Mesodermal cell (in vitro differentiated cells): Measurements from ENCODE around the gene USP32.
"Not testable (repeated sequence)": the region's sequence is repeated elsewhere in the genome, so short reads cannot be mapped to it uniquely, and the experiment has no call there.

Experiments used
- H3K27ac ChIP-seq: 2 replicates; pipeline ENCODE4 v1.7.0; 2013; ENCODE audit warnings: mild to moderate bottlenecking, low read depth, low read length, moderate library complexity; ENCODE audit not compliant: severe bottlenecking
- H3K36me3 ChIP-seq: 2 replicates; pipeline ENCODE4 v1.7.1; 2013; ENCODE audit warnings: mild to moderate bottlenecking, low read length, moderate library complexity; ENCODE audit not compliant: control insufficient read depth, insufficient read depth
- H3K4me1 ChIP-seq: one replicate; pipeline ENCODE4 v1.7.1; 2013; ENCODE audit warnings: mild to moderate bottlenecking, low read length; ENCODE audit not compliant: insufficient read depth, control insufficient read depth, poor library complexity, severe bottlenecking
- H3K4me3 ChIP-seq: 2 replicates; pipeline ENCODE4 v1.7.0; 2013; ENCODE audit warnings: low read length, control low read depth, mild to moderate bottlenecking; ENCODE audit not compliant: insufficient read depth, poor library complexity, severe bottlenecking; ENCODE audit errors: extremely low read depth
- H3K9me3 ChIP-seq: 2 replicates; pipeline ENCODE4 v1.7.1; 2013; ENCODE audit warnings: mild to moderate bottlenecking, low read length, moderate library complexity; ENCODE audit not compliant: control insufficient read depth
- WGBS, 2 experiments: methylation state at CpG; one replicate each; pipeline ENCODE4 v1.1.5; 2013; ENCODE audit warnings: missing lambda C conversion rate in 2 of 2; ENCODE audit not compliant: insufficient coverage in 2 of 2; 5-methylcytosine and 5-hydroxymethylcytosine counted together

USP32 gene

GRCh38 chr17:60315650-60316049 is 76.3 kb downstream of the USP32 start:
- 100% methylated on average over 1 of the region's 2 CpGs for WGBS, 2 experiments
- H3K9me3 ChIP-seq, result no peaks in the 10 kb centered on the region
- no peak overlapping the region for H3K4me3 ChIP-seq
- no peak overlapping the region for H3K27ac ChIP-seq
- H3K36me3 ChIP-seq, result no peaks in the 10 kb centered on the region
- no peaks in the 10 kb centered on the region for H3K4me1 ChIP-seq

GRCh38 chr17:60314900-60315299 is 77.0 kb downstream of the USP32 start:
- H3K36me3 ChIP-seq, H3K4me1 ChIP-seq, H3K27ac ChIP-seq, H3K4me3 ChIP-seq, H3K9me3 ChIP-seq: not testable (repeated sequence)
- WGBS, 2 experiments, result 88 to 97% methylated on average over 6 to 7 of the region's 8 CpGs

DNA sequence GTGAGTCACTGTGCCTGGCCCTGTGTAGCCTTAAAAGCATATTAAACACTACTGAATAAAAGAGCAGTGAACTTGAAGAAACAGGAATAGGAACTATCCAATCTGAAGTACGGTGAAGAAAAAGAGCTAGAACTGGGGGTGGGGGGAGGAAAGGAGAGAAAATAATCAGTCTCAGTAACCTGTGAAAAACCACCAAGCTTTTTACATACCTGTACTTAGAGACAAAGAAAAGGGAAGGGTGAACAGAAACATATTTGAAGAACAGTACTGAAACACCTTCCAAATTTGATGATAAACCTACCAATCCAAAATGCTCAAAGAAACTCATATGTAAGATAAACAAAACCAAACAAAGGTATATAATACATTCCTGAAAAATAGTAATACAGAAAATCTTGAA is 77.5 kb downstream of the USP32 start:
- Histone ChIP-seq H3K9me3 (no peaks in the 10 kb centered on the region), H3K36me3 (peaks cover under 1% of the 10 kb centered on the region), H3K4me3 (no peak overlapping the region), H3K27ac (no peak overlapping the region), H3K4me1 (no peaks in the 10 kb centered on the region)
- WGBS, 2 experiments, result no CpG with 5 or more reads among the region's 1 CpG

GRCh38 chr17:60311936-60312335 is 80.0 kb downstream of the USP32 start:
- no peak overlapping the region for H3K27ac ChIP-seq
- H3K9me3 ChIP-seq, result no peaks in the 10 kb centered on the region
- 100% methylated on average over 1 to 2 of the region's 2 CpGs for WGBS, 2 experiments

GRCh38 chr17:60311186-60311585 is 80.7 kb downstream of the USP32 start:
- Histone ChIP-seq H3K4me3 (no peak overlapping the region), H3K36me3 (peaks cover 5% of the 10 kb centered on the region), H3K27ac (no peak overlapping the region), H3K4me1 (no peaks in the 10 kb centered on the region), H3K9me3 (no peaks in the 10 kb centered on the region)
- 94 to 96% methylated on average over 2 of the region's 2 CpGs for WGBS, 2 experiments

More at GRCh38 chr17:60311936-60312335, 80.0 kb downstream of the USP32 start:
- peaks cover 5% of the 10 kb centered on the region for H3K36me3 ChIP-seq
- no peak overlapping the region for H3K4me3 ChIP-seq
- no peaks in the 10 kb centered on the region for H3K4me1 ChIP-seq

- H3K4me1 ChIP-seq, result no peaks in the 10 kb centered on the region
- H3K4me3 ChIP-seq, result no peak overlapping the region
- H3K27ac ChIP-seq, result no peak overlapping the region
- H3K9me3 ChIP-seq, result no peaks in the 10 kb centered on the region
- 70 to 100% methylated on average over 1 to 3 of the region's 4 CpGs for WGBS, 2 experiments
- peaks cover 5% of the 10 kb centered on the region for H3K36me3 ChIP-seq
These were observed 86.8 kb downstream of the USP32 start for GRCh38 chr17:60305141-60305540.

DNA sequence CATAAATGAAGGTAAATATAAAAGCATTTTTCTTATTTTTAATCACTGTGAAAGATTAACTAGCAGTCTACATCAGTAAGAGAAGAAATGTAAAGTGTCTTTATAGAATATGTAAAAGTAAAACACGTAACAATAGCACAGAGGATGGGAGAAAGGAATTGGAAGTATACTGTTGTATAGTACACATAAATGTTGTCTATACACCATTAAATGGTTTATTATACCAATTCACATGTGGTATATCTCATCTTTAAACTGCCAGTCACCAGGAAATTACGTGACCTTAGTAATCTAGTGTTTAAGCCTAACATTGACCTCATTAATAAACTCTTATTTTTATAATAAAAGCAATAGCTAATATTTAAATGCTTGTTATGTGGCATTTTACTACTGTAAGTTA is 87.4 kb downstream of the USP32 start:
- no peaks in the 10 kb centered on the region for H3K9me3 ChIP-seq
- no CpG with 5 or more reads among the region's 2 CpGs for WGBS, 2 experiments
- H3K4me1 ChIP-seq, result no peaks in the 10 kb centered on the region
- H3K4me3 ChIP-seq, result no peak overlapping the region
- H3K27ac ChIP-seq, result no peak overlapping the region
- peaks cover 5% of the 10 kb centered on the region for H3K36me3 ChIP-seq

- H3K9me3 ChIP-seq, result no peaks in the 10 kb centered on the region
- no peak overlapping the region for H3K27ac ChIP-seq
- H3K4me1 ChIP-seq, result no peaks in the 10 kb centered on the region
- no peaks in the 10 kb centered on the region for H3K36me3 ChIP-seq
- WGBS, 2 experiments, result 100% methylated on average over 1 of the region's 3 CpGs; no CpG with 5 or more reads in 1 of the 2 experiments
- no peak overlapping the region for H3K4me3 ChIP-seq
These were observed 88.4 kb downstream of the USP32 start for GRCh38 chr17:60303406-60304099.

DNA sequence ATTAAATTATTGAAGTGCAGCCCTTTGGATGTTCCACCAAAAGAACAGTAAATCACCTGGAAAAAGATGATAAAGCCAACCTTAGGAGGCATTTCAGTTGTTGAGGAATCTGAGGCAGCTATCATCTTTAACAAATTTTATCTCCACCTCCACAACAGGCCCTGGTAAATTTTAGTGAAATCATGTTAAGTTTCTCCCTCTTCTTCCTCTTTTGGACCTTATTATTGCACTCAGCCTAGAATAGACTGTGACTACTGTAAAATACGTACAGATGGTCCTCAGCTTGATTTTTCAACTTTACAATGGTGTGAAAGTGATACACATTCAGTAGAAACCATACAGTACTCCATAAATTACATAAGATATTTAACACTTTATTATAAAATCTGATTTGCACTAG is 90.3 kb downstream of the USP32 start:
- no CpG with 5 or more reads among the region's 1 CpG for WGBS, 2 experiments
- Histone ChIP-seq H3K27ac (no peak overlapping the region), H3K4me3 (no peak overlapping the region), H3K9me3 (no peaks in the 10 kb centered on the region), H3K4me1 (no peaks in the 10 kb centered on the region), H3K36me3 (peaks cover 3% of the 10 kb centered on the region)

DNA sequence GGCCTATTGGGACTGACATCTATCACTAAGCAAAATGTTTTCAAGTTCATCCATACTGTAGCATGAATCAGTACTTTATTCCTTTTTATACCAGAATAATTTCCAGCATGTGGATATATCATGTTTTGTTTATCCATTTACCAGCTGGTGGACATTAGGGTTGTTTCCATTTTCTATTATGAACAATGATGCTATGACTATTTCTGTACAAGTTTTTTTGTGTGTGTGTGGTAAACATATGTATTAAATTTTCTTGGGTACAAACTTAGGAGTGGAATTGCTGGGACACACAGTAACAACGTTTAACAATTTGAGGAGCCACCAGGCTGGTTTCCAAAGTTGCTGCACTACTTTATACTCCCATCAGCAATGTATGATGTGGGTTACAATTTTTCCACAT is 91.0 kb downstream of the USP32 start:
- Histone ChIP-seq H3K36me3 (peaks cover 5% of the 10 kb centered on the region), H3K4me1 (no peaks in the 10 kb centered on the region), H3K9me3 (no peaks in the 10 kb centered on the region), H3K4me3 (no peak overlapping the region), H3K27ac (no peak overlapping the region)
- 100% methylated on average over 1 of the region's 1 CpG; no CpG with 5 or more reads in 1 of the 2 experiments for WGBS, 2 experiments

- WGBS, 2 experiments, result no CpG with 5 or more reads among the region's 2 CpGs
- Histone ChIP-seq H3K4me3 (no peak overlapping the region), H3K9me3 (no peaks in the 10 kb centered on the region), H3K36me3 (peaks cover 5% of the 10 kb centered on the region), H3K4me1 (no peaks in the 10 kb centered on the region), H3K27ac (no peak overlapping the region)
These were observed 91.9 kb downstream of the USP32 start for GRCh38 chr17:60300011-60300410.
